Stimulated activated effector memory CD8-positive, alpha-beta T cell treated with anti-CD3 and anti-CD28 coated beads, Interleukin-12 subunit alpha, Interleukin-12 subunit beta, amount 100 ng/mL, for 72 hours (primary cell): ENCODE results near the gene NOL8.

Source experiments
- ATAC-seq: fragments of 150-1000 bp; cut with Tn5 transposase; 2 replicates; pipeline ENCODE4 v1.10.0; 2021
- DNase-seq, 2 donors: peaks; one replicate each; pipeline ENCODE4 v3.0.0; 2021 to 2022; ENCODE audit warnings: low spot score in 2 of 2
- H3K27ac Mint-ChIP-seq: one replicate; pipeline ENCODE4 v1.8.0; 2022; ENCODE audit warnings: mild to moderate bottlenecking, mixed read lengths
- H3K36me3 Mint-ChIP-seq: one replicate; pipeline ENCODE4 v1.8.0; 2022; ENCODE audit warnings: mild to moderate bottlenecking, mixed read lengths
- H3K4me1 Mint-ChIP-seq: one replicate; pipeline ENCODE4 v1.8.0; 2022; ENCODE audit warnings: mixed read lengths
- H3K4me3 Mint-ChIP-seq: one replicate; pipeline ENCODE4 v1.8.0; 2022; ENCODE audit warnings: mild to moderate bottlenecking, mixed read lengths
- H3K9me3 Mint-ChIP-seq: one replicate; pipeline ENCODE4 v1.8.0; 2022; ENCODE audit warnings: mixed read lengths

The NOL8 gene

DNA sequence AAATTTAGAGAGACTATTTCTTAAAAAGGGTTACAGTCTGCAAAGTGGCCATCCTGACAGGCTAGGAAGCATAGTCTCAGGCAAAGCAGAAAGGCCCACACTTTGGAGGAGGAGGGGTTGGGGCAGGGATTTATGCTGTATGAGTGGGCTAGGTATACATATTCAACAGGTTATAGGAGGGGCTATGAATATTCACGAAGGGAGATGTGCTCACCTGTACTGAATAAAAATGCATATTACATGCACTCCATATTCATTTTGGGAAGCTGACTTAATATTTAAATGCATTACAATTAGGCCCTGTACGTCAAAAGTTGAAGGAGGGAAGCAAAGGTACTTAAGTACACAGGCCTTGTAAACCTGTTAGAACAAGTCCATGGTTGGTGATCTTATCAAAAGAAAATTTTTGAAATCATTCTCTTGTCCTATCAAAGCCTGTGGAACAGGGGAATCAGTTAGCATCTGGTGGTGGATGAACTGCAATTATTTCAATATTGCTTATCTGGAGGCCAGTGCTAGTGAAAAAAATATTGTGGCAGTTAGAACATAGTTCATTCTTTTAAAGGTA is 2.2 kb upstream of the NOL8 start:
- peak overlapping the region; percentile 100 for H3K27ac Mint-ChIP-seq
- H3K9me3 Mint-ChIP-seq = no peaks in the 10 kb centered on the region
- ATAC-seq = no peak
- DNase-seq = no peak
- peaks cover 41% of the 10 kb centered on the region for H3K36me3 Mint-ChIP-seq
- H3K4me3 Mint-ChIP-seq = peak overlapping the region; percentile 95
- peaks cover 28% of the 10 kb centered on the region for H3K4me1 Mint-ChIP-seq

DNA sequence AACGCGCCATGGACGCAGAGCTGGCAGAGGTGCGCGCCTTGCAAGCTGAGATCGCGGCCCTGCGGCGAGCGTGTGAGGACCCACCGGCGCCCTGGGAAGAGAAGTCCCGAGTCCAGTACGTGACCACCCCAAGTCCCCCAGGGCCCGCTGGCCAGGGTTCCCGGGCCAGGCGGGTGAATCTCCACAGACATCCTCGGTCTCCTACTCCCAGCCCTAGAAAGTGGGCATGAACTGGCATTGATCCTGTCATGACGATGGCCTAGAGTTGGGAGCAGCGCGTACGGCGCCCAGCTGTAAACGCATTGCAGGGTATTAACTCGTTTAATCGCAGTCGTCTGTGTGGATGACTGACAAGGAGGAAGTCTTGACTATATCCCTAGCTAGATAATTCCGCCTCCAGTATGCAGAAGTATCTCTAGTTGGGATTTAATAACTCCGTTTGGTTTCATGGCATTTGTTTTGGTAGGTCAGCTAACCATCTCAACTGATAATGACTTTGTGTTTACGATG is 896 bp upstream of the NOL8 start:
- ATAC-seq (peak; percentile 1), DNase-seq (no peak)

GRCh38 chr9:92324889-92325268 is 271 bp downstream of the NOL8 start:
- ATAC-seq = peak; percentile 47
- Mint-ChIP-seq H3K4me3 (peak overlapping the region; percentile 95), H3K4me1 (peaks cover 28% of the 10 kb centered on the region), H3K27ac (peak overlapping the region; percentile 100), H3K36me3 (peaks cover 55% of the 10 kb centered on the region), H3K9me3 (no peaks in the 10 kb centered on the region)
- DNase-seq = no peak

More for the DNA sequence above, 896 bp upstream of the NOL8 start:
- Mint-ChIP-seq H3K9me3 (no peaks in the 10 kb centered on the region), H3K4me1 (peaks cover 28% of the 10 kb centered on the region), H3K27ac (peak overlapping the region; percentile 100), H3K36me3 (peaks cover 43% of the 10 kb centered on the region), H3K4me3 (peak overlapping the region; percentile 95)

GRCh38 chr9:92324431-92324830 is 719 bp downstream of the NOL8 start:
- ATAC-seq (no peak), DNase-seq (no peak)
- peak overlapping the region; percentile 100 for H3K27ac Mint-ChIP-seq
- H3K4me1 Mint-ChIP-seq = peaks cover 28% of the 10 kb centered on the region
- H3K36me3 Mint-ChIP-seq = peaks cover 60% of the 10 kb centered on the region
- H3K9me3 Mint-ChIP-seq = no peaks in the 10 kb centered on the region
- H3K4me3 Mint-ChIP-seq = peak overlapping the region; percentile 95

DNA sequence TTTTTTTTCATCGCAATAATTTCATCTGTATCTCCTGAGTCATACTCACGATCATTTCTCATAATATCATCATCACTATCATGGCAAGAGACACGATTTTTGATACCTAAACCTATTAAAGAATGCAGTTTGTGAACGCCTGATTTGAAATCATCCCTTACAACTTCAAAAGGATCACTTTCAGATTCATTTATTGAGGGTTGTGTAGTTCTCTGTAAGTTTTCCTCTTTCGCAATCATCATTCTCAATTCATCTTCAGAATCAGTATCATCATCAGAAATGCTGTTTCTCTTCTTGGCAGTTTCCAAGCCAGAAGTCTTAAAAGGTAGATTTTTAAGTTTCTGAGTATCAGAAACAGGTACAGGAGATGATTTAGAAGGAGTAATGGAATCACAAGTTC is 9.7 kb downstream of the NOL8 start:
- ATAC-seq = no peak
- peak overlapping the region; percentile 46 for H3K27ac Mint-ChIP-seq

GRCh38 chr9:92313624-92314012 is 11.5 kb downstream of the NOL8 start:
- Mint-ChIP-seq H3K4me3 (no peak overlapping the region), H3K9me3 (no peaks in the 10 kb centered on the region), H3K27ac (peak overlapping the region; percentile 73), H3K36me3 (peaks cover 97% of the 10 kb centered on the region), H3K4me1 (peaks cover 28% of the 10 kb centered on the region)
- no peak for DNase-seq
- no peak for ATAC-seq

More for the DNA sequence above, 9.7 kb downstream of the NOL8 start:
- Mint-ChIP-seq H3K4me3 (no peak overlapping the region), H3K36me3 (peaks cover 97% of the 10 kb centered on the region), H3K9me3 (no peaks in the 10 kb centered on the region), H3K4me1 (peaks cover 28% of the 10 kb centered on the region)
- no peak for DNase-seq

GRCh38 chr9:92312887-92313623 is 12.1 kb downstream of the NOL8 start:
- peaks cover 97% of the 10 kb centered on the region for H3K36me3 Mint-ChIP-seq
- H3K4me3 Mint-ChIP-seq = no peak overlapping the region
- peaks cover 28% of the 10 kb centered on the region for H3K4me1 Mint-ChIP-seq

GRCh38 chr9:92310562-92310961 is 14.6 kb downstream of the NOL8 start:
- H3K4me1 Mint-ChIP-seq = peaks cover 28% of the 10 kb centered on the region
- ATAC-seq (no peak), DNase-seq (no peak)
- H3K9me3 Mint-ChIP-seq = no peaks in the 10 kb centered on the region
- H3K36me3 Mint-ChIP-seq = peaks cover 97% of the 10 kb centered on the region
- H3K4me3 Mint-ChIP-seq = no peak overlapping the region
- H3K27ac Mint-ChIP-seq = no peak overlapping the region

More at GRCh38 chr9:92312887-92313623, 12.1 kb downstream of the NOL8 start:
- no peak for DNase-seq
- H3K27ac Mint-ChIP-seq = peak overlapping the region; percentile 73
- no peaks in the 10 kb centered on the region for H3K9me3 Mint-ChIP-seq
- no peak for ATAC-seq

DNA sequence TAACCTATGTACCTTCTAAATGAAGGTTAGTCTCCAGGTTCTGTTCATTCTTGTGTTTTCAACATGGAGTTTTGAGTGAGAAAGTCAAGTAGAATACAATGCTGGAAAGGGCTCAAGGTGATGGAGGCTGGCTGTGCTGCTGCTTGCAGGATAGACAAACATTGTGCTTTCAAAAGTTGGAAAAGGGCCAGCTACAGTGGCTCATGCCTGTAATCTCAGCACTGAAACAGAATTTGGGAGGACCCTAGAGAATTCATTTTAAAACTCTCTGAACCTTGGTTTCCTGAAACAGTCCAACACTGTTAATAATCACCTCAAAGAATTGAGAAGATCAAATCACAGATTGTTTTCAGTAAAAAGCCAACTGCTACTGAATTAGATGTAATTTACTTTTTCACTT is 16.3 kb downstream of the NOL8 start:
- DNase-seq (no peak), ATAC-seq (no peak)
- Mint-ChIP-seq H3K4me3 (no peak overlapping the region), H3K4me1 (peaks cover 18% of the 10 kb centered on the region), H3K27ac (peak overlapping the region; percentile 20), H3K9me3 (no peaks in the 10 kb centered on the region), H3K36me3 (peaks cover 100% of the 10 kb centered on the region)

DNA sequence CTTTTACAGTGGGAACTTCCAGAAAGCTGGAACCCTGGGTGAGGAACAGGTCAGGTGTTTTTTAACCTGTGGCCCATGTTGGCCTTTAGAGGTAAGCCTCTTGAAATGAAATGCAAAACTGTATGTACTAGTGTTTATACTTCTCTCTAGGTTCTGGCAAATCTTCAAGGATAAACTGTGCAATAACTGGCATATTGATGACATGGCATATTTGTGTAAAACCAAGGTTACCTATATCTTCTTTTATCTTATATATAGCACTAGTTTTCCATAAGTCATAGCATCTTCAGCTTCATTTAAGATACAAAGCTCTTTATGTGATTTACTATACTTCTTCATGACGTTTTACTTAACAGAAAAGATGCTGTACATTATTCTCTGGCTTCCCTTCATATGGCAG is 24.2 kb downstream of the NOL8 start:
- Mint-ChIP-seq H3K36me3 (peaks cover 100% of the 10 kb centered on the region), H3K4me3 (no peak overlapping the region), H3K27ac (no peak overlapping the region), H3K4me1 (peaks cover 6% of the 10 kb centered on the region), H3K9me3 (no peaks in the 10 kb centered on the region)
- ATAC-seq = no peak
- no peak for DNase-seq

GRCh38 chr9:92299116-92299515 is 26.0 kb downstream of the NOL8 start:
- ATAC-seq (no peak), DNase-seq (no peak)
- Mint-ChIP-seq H3K9me3 (no peaks in the 10 kb centered on the region), H3K4me3 (no peak overlapping the region), H3K4me1 (peaks cover 19% of the 10 kb centered on the region), H3K36me3 (peaks cover 88% of the 10 kb centered on the region), H3K27ac (peak overlapping the region; percentile 67)

DNA sequence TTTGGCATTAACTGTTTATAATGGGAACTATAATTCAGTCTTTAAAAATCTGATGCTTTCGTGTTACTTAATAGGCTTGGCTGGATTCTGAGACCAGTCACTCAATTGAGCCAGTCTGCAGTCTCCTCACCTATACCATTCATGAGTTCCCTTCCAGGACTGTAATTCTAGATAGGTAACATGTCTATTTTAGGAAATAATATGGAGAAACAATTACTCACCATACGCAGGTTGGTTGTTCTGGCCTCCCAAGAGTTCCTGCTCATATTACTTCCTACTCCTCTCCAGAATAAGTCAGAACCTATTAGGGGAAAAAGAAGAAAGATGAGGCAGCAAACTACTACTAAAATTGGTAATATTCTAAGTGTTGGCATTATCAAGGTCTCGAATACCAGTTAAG is 27.1 kb downstream of the NOL8 start:
- peaks cover 27% of the 10 kb centered on the region for H3K4me1 Mint-ChIP-seq
- H3K27ac Mint-ChIP-seq = peak overlapping the region; percentile 67
- ATAC-seq (no peak), DNase-seq (no peak)
- H3K4me3 Mint-ChIP-seq = peak overlapping the region; percentile 40
- H3K36me3 Mint-ChIP-seq = peaks cover 88% of the 10 kb centered on the region
- H3K9me3 Mint-ChIP-seq = no peaks in the 10 kb centered on the region

DNA sequence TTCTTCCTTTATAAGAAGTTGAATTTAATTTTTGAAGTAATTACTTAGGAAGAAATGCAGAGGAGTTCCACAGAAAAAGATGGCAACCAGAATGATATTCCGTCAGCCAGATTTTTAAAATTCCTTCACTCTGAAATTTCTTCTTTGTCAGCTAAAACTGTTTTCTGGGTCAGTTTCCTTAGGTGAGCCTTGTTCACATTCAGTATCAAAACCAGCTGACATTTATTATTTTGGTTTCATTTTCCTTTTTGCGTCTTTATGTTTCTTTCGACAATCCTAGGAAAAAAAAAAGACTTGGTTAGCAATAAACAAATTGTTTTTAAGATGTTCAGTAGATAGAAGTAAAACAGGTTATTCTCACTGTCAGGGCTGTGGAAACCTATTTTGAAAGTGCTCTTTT is 27.5 kb downstream of the NOL8 start:
- no peak for DNase-seq
- peak overlapping the region; percentile 40 for H3K4me3 Mint-ChIP-seq

DNA sequence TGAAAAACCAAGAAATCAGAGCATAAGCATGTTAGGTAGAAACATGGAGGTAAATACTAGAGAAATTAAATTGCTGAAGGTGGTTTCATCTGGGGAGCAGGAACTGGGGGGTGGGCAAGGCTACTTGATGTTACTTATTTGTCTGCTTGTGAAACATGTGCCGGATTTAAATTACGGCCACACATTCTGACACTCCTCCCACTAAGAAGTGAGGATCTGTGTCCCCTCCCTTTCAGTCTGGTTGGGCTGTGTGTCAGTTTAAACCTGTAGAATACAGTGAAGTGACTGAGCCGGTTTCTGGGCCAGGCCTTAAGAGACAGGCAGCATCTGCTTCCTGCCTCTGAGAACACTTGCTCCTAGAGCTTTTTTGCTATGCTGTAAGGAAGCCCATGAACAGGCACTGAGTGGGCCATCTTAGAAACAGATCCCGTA is 29.3 kb downstream of the NOL8 start:
- H3K9me3 Mint-ChIP-seq = no peaks in the 10 kb centered on the region
- DNase-seq = no peak
- H3K4me1 Mint-ChIP-seq = peaks cover 46% of the 10 kb centered on the region
- no peak overlapping the region for H3K4me3 Mint-ChIP-seq
- ATAC-seq = no peak
- peaks cover 88% of the 10 kb centered on the region for H3K36me3 Mint-ChIP-seq
- H3K27ac Mint-ChIP-seq = no peak overlapping the region

More for the DNA sequence above, 27.5 kb downstream of the NOL8 start:
- no peaks in the 10 kb centered on the region for H3K9me3 Mint-ChIP-seq
- ATAC-seq = no peak
- H3K4me1 Mint-ChIP-seq = peaks cover 31% of the 10 kb centered on the region
- H3K36me3 Mint-ChIP-seq = peaks cover 88% of the 10 kb centered on the region
- peak overlapping the region; percentile 67 for H3K27ac Mint-ChIP-seq

DNA sequence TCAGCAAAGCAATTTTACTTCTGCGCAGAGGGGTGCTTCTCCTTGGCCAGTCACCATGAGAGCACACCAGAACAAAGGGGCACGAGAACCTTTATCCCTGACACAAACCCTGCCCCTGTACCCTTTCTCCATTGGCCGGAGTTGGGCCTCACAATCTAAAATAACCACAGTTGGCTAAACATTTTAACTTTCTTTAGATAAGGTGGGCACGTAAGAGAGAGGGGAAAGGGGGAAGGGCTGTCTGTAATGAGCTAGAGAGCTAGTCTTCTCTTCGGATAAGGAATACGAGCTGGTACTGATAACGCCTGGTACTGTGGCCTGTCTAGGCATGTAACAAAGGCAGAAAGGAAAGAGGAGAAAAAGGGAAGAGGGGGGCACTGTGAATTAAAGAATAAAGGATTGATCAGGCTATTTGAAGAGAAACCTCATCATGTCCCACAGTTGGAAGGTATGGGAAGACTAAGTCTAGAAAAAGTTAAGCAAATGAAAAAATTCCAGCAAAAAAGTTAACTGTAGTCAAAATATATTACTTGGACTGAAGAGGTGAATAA is 29.8 kb downstream of the NOL8 start:
- H3K4me1 Mint-ChIP-seq = peaks cover 48% of the 10 kb centered on the region
- DNase-seq (no peak), ATAC-seq (no peak)
- no peaks in the 10 kb centered on the region for H3K9me3 Mint-ChIP-seq
- peaks cover 88% of the 10 kb centered on the region for H3K36me3 Mint-ChIP-seq
- H3K4me3 Mint-ChIP-seq = peak overlapping the region; percentile 75
- no peak overlapping the region for H3K27ac Mint-ChIP-seq

DNA sequence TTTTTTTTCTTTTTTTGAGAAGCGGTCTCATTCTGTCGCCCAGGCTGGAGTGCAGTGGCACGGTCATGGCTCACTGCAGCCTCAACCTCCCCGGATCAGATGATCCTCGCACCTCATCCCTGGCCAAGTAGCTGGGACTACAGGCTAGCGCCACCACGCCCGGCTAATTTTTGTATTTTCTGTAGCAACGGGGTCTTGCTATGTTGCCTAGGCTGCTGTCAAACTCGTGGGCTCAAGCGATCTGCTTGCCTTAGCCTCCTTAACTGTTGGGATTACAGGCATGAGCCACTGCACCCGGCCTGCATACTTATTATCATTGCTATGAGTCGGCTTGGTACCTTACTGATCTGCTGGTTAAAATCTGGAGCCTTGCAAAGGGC is 30.9 kb downstream of the NOL8 start:
- Mint-ChIP-seq H3K27ac (peak overlapping the region; percentile 99), H3K4me1 (peaks cover 48% of the 10 kb centered on the region), H3K36me3 (peaks cover 88% of the 10 kb centered on the region), H3K4me3 (peak overlapping the region; percentile 75), H3K9me3 (no peaks in the 10 kb centered on the region)
- ATAC-seq (no peak), DNase-seq (peak; percentile 4 to 66)
